Measurements from ENCODE around the gene DPP10. TPM values are rescaled to one million over a fixed set of nuclear protein-coding genes. Genes with fewer than 3 reads are reported as not detected.
"Not testable (repeated sequence)": the region's sequence is repeated elsewhere in the genome, so short reads cannot be mapped to it uniquely, and the experiment has no call there.

DPP10 gene
- total and polyA plus RNA-seq, 3 experiments from 2014 or later, result not detected

DNA sequence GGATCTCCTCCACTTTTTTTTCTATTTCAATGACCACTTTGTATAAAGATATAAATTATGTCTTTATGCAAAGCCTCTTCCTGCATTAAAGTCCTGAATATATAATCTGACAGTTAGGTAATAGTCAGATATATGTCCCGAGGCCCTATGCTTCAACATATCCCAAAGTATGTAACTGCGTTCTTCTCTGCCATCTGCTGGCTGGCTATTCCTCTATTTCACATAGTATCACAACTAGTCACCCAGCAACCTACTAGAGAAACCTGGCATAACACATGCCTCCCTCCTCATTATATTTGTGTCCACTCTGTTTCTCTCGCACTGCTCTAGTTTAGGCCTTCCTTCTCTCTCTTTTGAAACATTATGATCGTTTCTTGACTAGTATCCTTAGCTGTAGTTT is 640.8 kb downstream of the DPP10 start:
- DNase-seq, result no peak
- Histone ChIP-seq H3K36me3 (ENCODE audit: insufficient read depth, low read length) (no peaks in the 10 kb centered on the region), H3K4me3 (ENCODE audit: low read length) (no peak overlapping the region), H3K9me3 (ENCODE audit: low read length) (no peaks in the 10 kb centered on the region), H3K4me1 (ENCODE audit: insufficient read depth, low read length) (no peaks in the 10 kb centered on the region), H3K27ac (ENCODE audit: low read depth, low read length) (no peak overlapping the region), H3K27me3 (ENCODE audit: insufficient read depth, low read length, poor library complexity, severe bottlenecking) (no peaks in the 10 kb centered on the region)
- no peak overlapping the region for H3K4me3 Mint-ChIP-seq
- H3K9me3 Mint-ChIP-seq, result peaks cover 0 to 23% (median 7%) of the 10 kb centered on the region in 5 donors
- no peaks in the 10 kb centered on the region for H3K27me3 Mint-ChIP-seq
- ChIA-PET POLR2A (no interaction called here), CTCF (no interaction called here)
- H3K4me1 Mint-ChIP-seq, result no peaks in the 10 kb centered on the region
- H3K36me3 Mint-ChIP-seq, result no peaks in the 10 kb centered on the region
- no peak overlapping the region for H3K27ac Mint-ChIP-seq

DNA sequence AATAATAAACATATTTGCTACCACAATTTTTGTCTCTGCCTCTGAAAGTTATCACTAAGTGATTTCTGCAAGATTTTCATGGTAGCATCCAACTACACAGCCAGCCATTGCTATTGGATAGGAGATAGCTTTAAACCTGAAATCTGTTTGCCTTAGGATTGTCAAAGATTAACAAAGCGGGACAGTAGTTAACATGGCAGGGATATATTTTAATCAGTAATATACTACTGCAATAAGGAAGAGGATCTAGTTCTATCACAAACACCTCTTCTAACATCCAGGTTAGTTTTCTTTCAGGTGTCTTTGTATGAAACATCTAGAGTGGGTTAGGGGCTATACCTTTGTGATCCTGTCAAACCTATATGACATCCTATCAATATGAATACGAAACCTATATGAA is 641.3 kb downstream of the DPP10 start:
- no peaks in the 10 kb centered on the region for H3K9me3 ChIP-seq (ENCODE audit: low read length)
- Mint-ChIP-seq H3K27ac (no peak overlapping the region), H3K4me3 (no peak overlapping the region), H3K27me3 (no peaks in the 10 kb centered on the region), H3K9me3 (peaks cover 0 to 23% (median 7%) of the 10 kb centered on the region in 5 donors), H3K4me1 (no peaks in the 10 kb centered on the region), H3K36me3 (no peaks in the 10 kb centered on the region)
- ChIA-PET POLR2A (no interaction called here), CTCF (no interaction called here)
- H3K4me3 ChIP-seq (ENCODE audit: low read length), result no peak overlapping the region
- no peak for DNase-seq
- no peaks in the 10 kb centered on the region for H3K4me1 ChIP-seq (ENCODE audit: insufficient read depth, low read length)
- H3K36me3 ChIP-seq (ENCODE audit: insufficient read depth, low read length), result no peaks in the 10 kb centered on the region
- no peaks in the 10 kb centered on the region for H3K27me3 ChIP-seq (ENCODE audit: insufficient read depth, low read length, poor library complexity, severe bottlenecking)
- no peak overlapping the region for H3K27ac ChIP-seq (ENCODE audit: low read depth, low read length)

DNA sequence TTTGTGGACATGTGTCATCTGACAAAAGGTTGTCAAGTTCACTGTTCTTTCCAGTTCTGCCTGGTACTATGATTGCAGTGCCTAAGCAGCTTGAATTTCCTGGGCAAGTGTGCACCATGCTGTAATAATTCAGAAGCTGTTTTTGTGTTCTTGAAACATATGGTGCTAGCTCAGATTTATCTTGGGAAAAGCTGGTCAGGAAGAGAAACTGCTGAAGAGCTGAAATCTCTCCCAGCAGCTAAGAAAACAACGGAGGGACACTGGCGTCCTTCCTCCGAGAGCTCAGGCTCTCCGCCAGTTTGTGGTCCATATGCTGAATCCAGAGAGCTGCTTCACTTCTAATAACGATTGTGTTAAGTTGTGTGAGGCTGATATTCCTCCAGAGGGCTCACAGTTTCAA is 642.0 kb downstream of the DPP10 start:
- H3K4me1 ChIP-seq (ENCODE audit: insufficient read depth, low read length), result no peaks in the 10 kb centered on the region
- H3K4me3 ChIP-seq (ENCODE audit: low read length), result no peak overlapping the region
- no peak for DNase-seq
- CTCF ChIA-PET, result no interaction called here
- H3K4me3 Mint-ChIP-seq, result no peak overlapping the region
- H3K27me3 ChIP-seq (ENCODE audit: insufficient read depth, low read length, poor library complexity, severe bottlenecking), result no peaks in the 10 kb centered on the region
- POLR2A ChIA-PET, result no interaction called here
- no peaks in the 10 kb centered on the region for H3K36me3 Mint-ChIP-seq
- no peaks in the 10 kb centered on the region for H3K9me3 ChIP-seq (ENCODE audit: low read length)
- peaks cover under 1 to 30% (median 10%) of the 10 kb centered on the region in 5 donors for H3K9me3 Mint-ChIP-seq
- H3K27me3 Mint-ChIP-seq, result no peaks in the 10 kb centered on the region
- H3K36me3 ChIP-seq (ENCODE audit: insufficient read depth, low read length), result no peaks in the 10 kb centered on the region
- no peak overlapping the region for H3K27ac ChIP-seq (ENCODE audit: low read depth, low read length)
- H3K27ac Mint-ChIP-seq, result no peak overlapping the region
- H3K4me1 Mint-ChIP-seq, result no peaks in the 10 kb centered on the region

DNA sequence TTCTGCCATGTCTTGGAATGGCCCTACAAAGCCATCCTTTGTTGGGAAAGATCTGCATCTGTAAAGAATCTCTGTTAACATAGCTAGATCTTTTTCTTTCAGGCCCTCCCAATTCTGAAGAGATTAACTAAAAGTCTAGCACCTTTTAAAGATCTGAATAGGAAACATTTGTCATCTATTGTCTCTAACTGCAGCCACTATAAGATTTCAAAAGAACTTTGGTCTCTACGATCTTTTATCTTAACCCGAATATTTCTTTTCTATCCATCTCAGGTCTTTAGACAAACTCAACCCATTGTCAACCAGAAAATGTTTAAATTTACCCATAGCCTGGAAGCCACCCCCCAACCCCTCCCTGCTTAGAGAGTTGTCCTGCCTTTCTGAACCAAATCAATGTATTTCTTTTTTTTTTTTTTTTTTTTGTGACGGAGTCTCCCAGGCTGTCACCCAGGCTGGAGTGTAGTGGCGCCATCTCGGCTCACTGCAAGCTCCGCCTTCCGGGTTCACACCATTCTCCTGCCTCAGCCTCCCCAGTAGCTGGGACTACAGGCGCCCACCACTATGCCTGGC is 643.7 kb downstream of the DPP10 start:
- H3K36me3 ChIP-seq (ENCODE audit: insufficient read depth, low read length); H3K27me3 Mint-ChIP-seq; H3K36me3 Mint-ChIP-seq; H3K27me3 ChIP-seq (ENCODE audit: insufficient read depth, low read length, poor library complexity, severe bottlenecking); H3K4me1 ChIP-seq (ENCODE audit: insufficient read depth, low read length); H3K4me3 ChIP-seq (ENCODE audit: low read length); CTCF ChIA-PET; DNase-seq; H3K9me3 ChIP-seq (ENCODE audit: low read length); H3K27ac Mint-ChIP-seq; POLR2A ChIA-PET; H3K4me3 Mint-ChIP-seq; H3K4me1 Mint-ChIP-seq; H3K27ac ChIP-seq (ENCODE audit: low read depth, low read length): not testable (repeated sequence)
- peaks cover 2 to 30% (median 16%) of the 10 kb centered on the region in 5 donors for H3K9me3 Mint-ChIP-seq

DNA sequence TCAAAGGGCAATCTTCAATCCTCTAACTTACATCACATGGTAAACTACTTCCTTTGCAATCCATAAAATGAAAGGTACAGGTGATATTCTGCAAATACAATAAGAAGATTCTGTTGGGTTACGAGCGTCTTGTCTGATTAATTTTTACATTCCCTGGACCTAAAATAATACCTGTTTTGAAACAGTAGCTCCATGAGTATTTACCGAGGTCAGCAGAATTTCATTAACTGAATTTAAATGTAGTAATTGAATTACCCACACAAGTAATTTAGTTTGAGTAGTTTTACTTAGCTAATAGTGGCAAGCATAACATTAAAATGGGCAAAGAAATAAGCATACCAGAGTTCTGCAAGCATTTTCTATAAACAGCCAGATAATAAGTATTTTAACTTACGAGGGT is 652.0 kb downstream of the DPP10 start:
- peaks cover 2 to 19% (median 4%) of the 10 kb centered on the region in 5 donors for H3K9me3 Mint-ChIP-seq
- Histone ChIP-seq H3K4me1 (ENCODE audit: insufficient read depth, low read length) (no peaks in the 10 kb centered on the region), H3K4me3 (ENCODE audit: low read length) (no peak overlapping the region), H3K9me3 (ENCODE audit: low read length) (no peaks in the 10 kb centered on the region), H3K36me3 (ENCODE audit: insufficient read depth, low read length) (no peaks in the 10 kb centered on the region), H3K27ac (ENCODE audit: low read depth, low read length) (no peak overlapping the region), H3K27me3 (ENCODE audit: insufficient read depth, low read length, poor library complexity, severe bottlenecking) (no peaks in the 10 kb centered on the region)
- ChIA-PET CTCF (no interaction called here), POLR2A (no interaction called here)
- no peak overlapping the region for H3K27ac Mint-ChIP-seq
- no peaks in the 10 kb centered on the region for H3K4me1 Mint-ChIP-seq
- DNase-seq, result no peak
- H3K4me3 Mint-ChIP-seq, result no peak overlapping the region
- no peaks in the 10 kb centered on the region for H3K36me3 Mint-ChIP-seq
- no peaks in the 10 kb centered on the region for H3K27me3 Mint-ChIP-seq

DNA sequence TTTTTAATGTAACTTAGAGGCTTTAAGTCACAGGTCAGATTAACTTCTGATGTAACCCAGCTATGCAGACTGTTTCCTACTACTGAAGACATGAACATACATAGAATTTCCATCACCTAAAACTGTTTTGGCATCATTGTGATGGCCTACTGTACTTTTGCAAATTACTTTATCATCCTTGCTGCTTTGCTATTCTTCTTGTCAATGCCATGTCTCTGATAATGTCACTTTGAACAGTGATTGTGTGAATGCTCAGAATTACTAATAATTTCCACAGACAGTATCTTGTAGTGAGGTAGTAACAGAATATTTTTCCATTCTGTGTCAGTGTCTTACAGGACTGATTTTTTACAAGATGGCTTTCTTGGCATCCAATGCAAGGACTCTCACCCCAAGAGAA is 663.5 kb downstream of the DPP10 start:
- Mint-ChIP-seq H3K4me1 (no peaks in the 10 kb centered on the region), H3K4me3 (no peak overlapping the region), H3K27me3 (no peaks in the 10 kb centered on the region), H3K27ac (no peak overlapping the region), H3K36me3 (no peaks in the 10 kb centered on the region), H3K9me3 (peaks cover 2 to 9% (median 3%) of the 10 kb centered on the region in 5 donors)
- Histone ChIP-seq H3K27ac (ENCODE audit: low read depth, low read length) (no peak overlapping the region), H3K9me3 (ENCODE audit: low read length) (no peaks in the 10 kb centered on the region), H3K27me3 (ENCODE audit: insufficient read depth, low read length, poor library complexity, severe bottlenecking) (no peaks in the 10 kb centered on the region), H3K4me1 (ENCODE audit: insufficient read depth, low read length) (no peaks in the 10 kb centered on the region), H3K4me3 (ENCODE audit: low read length) (no peak overlapping the region), H3K36me3 (ENCODE audit: insufficient read depth, low read length) (no peaks in the 10 kb centered on the region)
- CTCF ChIA-PET, result no interaction called here
- DNase-seq, result no peak
- POLR2A ChIA-PET, result no interaction called here

DNA sequence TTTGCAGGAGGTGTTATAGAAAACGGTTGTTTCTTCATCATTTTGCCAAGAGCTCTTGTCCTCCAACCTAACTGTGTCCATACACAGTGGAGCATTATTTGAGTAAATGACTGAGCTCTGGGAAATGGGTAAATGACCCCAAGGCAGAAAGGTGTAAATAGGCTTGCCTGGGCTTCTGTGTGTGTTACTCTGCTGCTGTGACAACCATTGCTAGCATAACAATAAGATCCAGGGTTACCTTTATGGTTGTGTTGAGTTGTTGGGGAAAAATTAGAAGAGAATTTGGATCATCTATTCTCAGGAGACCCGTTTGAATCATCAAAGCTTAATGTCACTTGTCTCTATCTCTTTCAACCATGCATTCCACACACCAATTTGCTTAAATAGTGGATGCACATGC is 672.7 kb downstream of the DPP10 start:
- Mint-ChIP-seq H3K9me3 (peaks cover 4 to 17% (median 6%) of the 10 kb centered on the region in 5 donors), H3K4me1 (no peaks in the 10 kb centered on the region), H3K36me3 (no peaks in the 10 kb centered on the region), H3K27me3 (no peaks in the 10 kb centered on the region), H3K27ac (no peak overlapping the region), H3K4me3 (no peak overlapping the region)
- Histone ChIP-seq H3K27ac (ENCODE audit: low read depth, low read length) (no peak overlapping the region), H3K36me3 (ENCODE audit: insufficient read depth, low read length) (no peaks in the 10 kb centered on the region), H3K9me3 (ENCODE audit: low read length) (no peaks in the 10 kb centered on the region), H3K4me3 (ENCODE audit: low read length) (no peak overlapping the region), H3K4me1 (ENCODE audit: insufficient read depth, low read length) (no peaks in the 10 kb centered on the region), H3K27me3 (ENCODE audit: insufficient read depth, low read length, poor library complexity, severe bottlenecking) (no peaks in the 10 kb centered on the region)
- DNase-seq, result no peak
- ChIA-PET POLR2A (no interaction called here), CTCF (no interaction called here)

DNA sequence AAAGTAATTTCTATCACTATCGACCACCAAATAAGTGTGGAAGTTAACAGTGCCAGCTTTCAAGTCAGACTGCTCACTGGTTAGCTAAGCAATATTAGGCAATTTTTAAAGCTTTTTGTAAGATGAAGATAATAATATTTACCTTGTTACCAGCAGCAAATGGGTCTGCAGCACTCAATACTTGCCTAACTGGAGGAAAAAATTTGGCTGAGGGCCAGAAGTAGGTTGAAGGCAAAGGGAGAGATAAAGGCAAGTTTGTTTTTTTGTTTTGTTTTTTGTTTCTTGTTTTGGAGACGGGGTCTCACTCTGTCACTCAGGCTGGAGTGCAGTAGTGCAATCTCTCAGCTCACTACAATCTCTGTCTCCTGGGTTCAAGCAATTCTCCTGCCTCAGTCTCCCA is 675.9 kb downstream of the DPP10 start:
- H3K27ac Mint-ChIP-seq, result no peak overlapping the region
- H3K27me3 Mint-ChIP-seq, result no peaks in the 10 kb centered on the region
- H3K9me3 ChIP-seq (ENCODE audit: low read length), result no peaks in the 10 kb centered on the region
- POLR2A ChIA-PET, result no interaction called here
- CTCF ChIA-PET, result no interaction called here
- no peaks in the 10 kb centered on the region for H3K4me1 Mint-ChIP-seq
- H3K36me3 Mint-ChIP-seq, result no peaks in the 10 kb centered on the region
- no peak overlapping the region for H3K27ac ChIP-seq (ENCODE audit: low read depth, low read length)
- no peaks in the 10 kb centered on the region for H3K36me3 ChIP-seq (ENCODE audit: insufficient read depth, low read length)
- DNase-seq, result no peak
- H3K4me1 ChIP-seq (ENCODE audit: insufficient read depth, low read length), result no peaks in the 10 kb centered on the region
- H3K9me3 Mint-ChIP-seq, result peaks cover 5 to 10% (median 8%) of the 10 kb centered on the region in 5 donors
- H3K4me3 ChIP-seq (ENCODE audit: low read length), result no peak overlapping the region
- H3K27me3 ChIP-seq (ENCODE audit: insufficient read depth, low read length, poor library complexity, severe bottlenecking), result no peaks in the 10 kb centered on the region
- no peak overlapping the region for H3K4me3 Mint-ChIP-seq

DNA sequence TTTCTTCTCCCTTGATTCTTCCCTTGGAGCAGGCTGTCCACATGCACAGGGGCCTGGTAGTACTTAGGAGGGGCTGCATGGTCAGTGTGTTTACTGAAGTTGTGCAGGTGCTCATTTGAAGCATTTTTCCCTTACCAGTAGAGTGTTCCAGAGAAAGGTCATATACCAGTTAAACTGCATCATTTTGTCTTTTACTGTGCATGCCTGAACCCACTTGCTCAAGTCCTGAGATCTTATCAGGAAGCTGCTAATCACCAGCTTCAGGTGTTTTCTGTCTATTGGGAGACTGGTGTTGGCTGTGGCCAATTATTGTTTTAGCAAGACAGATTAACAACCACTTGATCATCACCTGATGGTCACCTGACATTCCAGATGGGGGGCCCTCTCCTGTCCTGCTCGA is 676.6 kb downstream of the DPP10 start:
- Mint-ChIP-seq H3K4me3 (no peak overlapping the region), H3K4me1 (no peaks in the 10 kb centered on the region), H3K9me3 (peaks cover 5 to 10% (median 6%) of the 10 kb centered on the region in 5 donors), H3K27me3 (no peaks in the 10 kb centered on the region), H3K36me3 (no peaks in the 10 kb centered on the region), H3K27ac (no peak overlapping the region)
- Histone ChIP-seq H3K4me1 (ENCODE audit: insufficient read depth, low read length) (no peaks in the 10 kb centered on the region), H3K27me3 (ENCODE audit: insufficient read depth, low read length, poor library complexity, severe bottlenecking) (no peaks in the 10 kb centered on the region), H3K9me3 (ENCODE audit: low read length) (no peaks in the 10 kb centered on the region), H3K36me3 (ENCODE audit: insufficient read depth, low read length) (no peaks in the 10 kb centered on the region), H3K4me3 (ENCODE audit: low read length) (no peak overlapping the region), H3K27ac (ENCODE audit: low read depth, low read length) (no peak overlapping the region)
- no peak for DNase-seq
- CTCF ChIA-PET, result no interaction called here
- POLR2A ChIA-PET, result no interaction called here
